ENCODE data around the gene DRD1.

GRCh38 chr5:175464074-175464941 is 20.3 kb upstream of the DRD1 start:
- TF ChIP-seq CTCF (IDR thresholded peaks at IDR 0.05; ENCODE audit: low read depth, low read length) (peak; percentile 66), POLR2A (IDR thresholded peaks at IDR 0.05; ENCODE audit: extremely low read depth, insufficient read length) (no peak), MAX (IDR thresholded peaks at IDR 0.05; ENCODE audit: low read depth, low read length) (no peak), MYC (IDR thresholded peaks at IDR 0.05; ENCODE audit: low read depth, low read length) (no peak)

Measured in NB4 (cell line).